HG03342 (cell line): ENCODE results near the gene IL18BP.

Experiments used
- ATAC-seq: cut with Tn5 transposase; IDR thresholded peaks from one replicate; pipeline ENCODE4 v1.9.1; 2021; ENCODE audit warnings: mild to moderate bottlenecking, moderate library complexity; ENCODE audit not compliant: unreplicated experiment

IL18BP gene

DNA sequence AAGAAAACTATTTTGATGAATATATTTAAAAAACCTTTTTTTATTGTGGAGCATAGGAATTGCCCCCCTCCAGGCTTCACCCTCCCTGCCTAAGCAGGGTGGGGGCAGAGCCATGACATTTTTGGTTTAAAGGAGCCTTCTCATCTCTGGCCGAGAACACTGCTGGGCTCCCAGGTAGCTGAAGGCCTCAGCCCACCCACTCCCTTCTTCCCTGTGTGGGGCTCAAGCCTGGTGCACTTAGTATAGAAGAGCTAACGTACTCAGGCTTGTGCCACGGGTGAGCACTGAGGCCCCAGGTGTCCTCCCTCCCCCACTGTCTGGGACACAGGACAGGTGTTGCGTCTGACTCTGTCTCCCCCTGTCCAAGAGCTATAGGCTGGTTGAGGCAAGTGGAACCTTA is 2.2 kb upstream of the IL18BP start:
- no peak for ATAC-seq

DNA sequence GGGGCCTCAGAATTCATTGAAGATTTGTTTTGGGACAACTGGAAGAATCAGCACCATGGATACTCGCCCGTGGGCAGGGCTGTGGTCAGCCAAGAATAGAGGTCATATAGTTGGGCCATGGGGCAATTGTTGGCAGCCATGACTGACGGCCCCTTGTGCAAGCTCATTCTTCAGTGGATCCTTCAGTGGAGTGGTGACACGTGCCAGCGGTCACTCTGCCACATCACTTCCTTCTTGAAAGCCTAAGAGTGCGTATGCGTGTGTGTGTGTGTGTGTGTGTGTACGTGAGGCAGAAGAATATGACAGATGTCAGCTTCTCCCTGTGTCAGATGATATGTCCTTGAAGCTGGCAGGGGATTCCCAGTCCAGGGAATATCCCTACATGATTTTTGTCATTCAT is 1.8 kb upstream of the IL18BP start:
- ATAC-seq, result no peak

DNA sequence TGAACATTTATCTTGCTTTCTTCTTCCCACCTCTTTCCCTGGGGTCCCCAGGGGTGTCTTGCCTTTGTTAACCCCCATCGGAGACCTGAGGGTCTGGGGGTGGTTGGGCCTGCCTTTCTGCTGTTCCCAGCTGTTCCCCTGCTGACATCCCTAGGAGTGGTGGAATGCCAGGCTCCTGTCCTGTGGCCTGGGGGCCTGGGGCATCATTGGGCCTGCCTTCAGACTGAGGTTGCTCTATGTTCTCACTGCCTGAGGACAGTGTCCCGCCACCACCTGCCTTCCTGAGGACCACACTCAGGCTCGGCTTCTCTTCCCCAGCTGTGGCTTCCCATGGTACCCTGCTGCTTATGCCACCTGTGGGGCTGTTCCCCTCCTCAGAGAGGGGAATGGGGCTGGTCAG is 1.1 kb upstream of the IL18BP start:
- no peak for ATAC-seq

DNA sequence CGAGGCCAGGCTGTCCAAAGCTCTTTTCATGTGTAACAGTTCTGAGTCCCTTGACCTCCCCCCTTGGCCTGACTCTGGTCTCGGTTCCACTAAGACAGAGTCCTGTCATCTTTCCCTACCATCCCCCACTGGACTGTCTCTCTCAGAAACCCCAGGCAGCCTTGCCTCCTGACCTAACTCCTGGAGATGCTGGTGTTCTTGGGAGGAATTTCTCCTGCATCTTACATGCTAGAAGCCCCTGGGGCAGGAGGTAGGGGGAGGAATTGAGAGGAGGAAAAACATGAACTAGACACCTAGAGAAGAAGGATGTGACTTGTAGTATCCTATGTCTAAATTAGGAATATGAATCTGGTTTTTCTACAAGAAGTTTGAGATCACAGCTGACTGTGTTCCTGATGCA is 648 bp upstream of the IL18BP start:
- ATAC-seq, result no peak

DNA sequence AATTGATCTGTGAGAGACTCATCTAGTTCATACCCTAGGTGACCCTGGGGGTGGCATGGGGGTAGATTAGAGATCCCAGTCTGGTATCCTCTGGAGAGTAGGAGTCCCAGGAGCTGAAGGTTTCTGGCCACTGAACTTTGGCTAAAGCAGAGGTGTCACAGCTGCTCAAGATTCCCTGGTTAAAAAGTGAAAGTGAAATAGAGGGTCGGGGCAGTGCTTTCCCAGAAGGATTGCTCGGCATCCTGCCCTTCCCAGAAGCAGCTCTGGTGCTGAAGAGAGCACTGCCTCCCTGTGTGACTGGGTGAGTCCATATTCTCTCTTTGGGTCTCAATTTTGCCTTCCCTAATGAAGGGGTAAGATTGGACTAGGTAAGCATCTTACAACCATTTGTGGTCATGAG is 653 bp downstream of the IL18BP start:
- no peak for ATAC-seq

DNA sequence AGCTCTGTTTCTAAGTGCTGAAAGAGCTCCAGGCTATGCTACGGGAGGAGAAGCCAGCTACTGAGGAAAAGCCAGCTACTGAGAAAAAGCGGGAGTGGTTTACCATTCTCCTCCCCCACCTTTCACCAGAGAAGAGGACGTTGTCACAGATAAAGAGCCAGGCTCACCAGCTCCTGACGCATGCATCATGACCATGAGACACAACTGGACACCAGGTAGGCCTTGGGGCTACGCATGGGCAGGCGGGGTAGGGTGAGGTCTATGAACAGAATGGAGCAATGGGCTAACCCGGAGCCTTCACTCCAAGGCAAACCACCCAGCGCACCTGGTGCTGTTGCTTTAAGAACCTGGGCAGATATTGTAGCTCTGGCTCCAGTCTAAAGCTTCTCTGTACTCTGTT is 1.1 kb downstream of the IL18BP start:
- no peak for ATAC-seq

DNA sequence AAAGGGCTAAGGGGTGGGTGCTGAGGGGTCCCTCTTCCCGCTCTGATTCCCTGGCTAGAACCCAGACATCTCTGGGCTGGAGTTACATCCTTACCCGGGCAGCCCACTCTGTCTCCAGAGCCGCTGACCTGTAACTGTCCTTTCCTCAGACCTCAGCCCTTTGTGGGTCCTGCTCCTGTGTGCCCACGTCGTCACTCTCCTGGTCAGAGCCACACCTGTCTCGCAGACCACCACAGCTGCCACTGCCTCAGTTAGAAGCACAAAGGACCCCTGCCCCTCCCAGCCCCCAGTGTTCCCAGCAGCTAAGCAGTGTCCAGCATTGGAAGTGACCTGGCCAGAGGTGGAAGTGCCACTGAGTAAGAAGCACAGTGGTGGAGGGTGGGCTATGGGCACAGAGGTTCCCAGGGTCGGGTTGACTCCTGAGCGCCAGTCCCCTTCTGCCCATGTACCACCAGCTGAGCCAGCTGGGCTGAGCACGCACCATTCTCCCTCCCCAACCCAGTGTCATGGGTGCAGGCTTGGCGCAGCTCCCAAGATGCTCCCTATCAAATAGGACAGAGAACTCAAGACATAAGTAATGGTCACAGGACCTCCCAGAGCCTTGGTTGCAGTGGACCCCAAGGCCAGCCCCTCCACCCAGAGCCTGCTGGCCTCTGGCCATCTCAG is 1.6 kb downstream of the IL18BP start:
- no peak for ATAC-seq

DNA sequence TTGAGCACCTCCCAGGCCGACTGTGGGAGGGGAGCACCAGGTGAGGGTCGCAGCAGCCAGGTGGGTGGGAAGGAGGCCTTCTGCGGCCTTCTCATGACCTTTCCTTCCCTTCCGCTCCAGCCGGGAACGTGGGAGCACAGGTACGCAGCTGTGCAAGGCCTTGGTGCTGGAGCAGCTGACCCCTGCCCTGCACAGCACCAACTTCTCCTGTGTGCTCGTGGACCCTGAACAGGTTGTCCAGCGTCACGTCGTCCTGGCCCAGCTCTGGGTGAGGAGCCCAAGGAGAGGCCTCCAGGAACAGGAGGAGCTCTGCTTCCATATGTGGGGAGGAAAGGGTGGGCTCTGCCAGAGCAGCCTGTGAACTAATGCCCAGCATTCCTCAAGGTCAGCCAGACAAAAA is 2.6 kb downstream of the IL18BP start:
- no peak for ATAC-seq

DNA sequence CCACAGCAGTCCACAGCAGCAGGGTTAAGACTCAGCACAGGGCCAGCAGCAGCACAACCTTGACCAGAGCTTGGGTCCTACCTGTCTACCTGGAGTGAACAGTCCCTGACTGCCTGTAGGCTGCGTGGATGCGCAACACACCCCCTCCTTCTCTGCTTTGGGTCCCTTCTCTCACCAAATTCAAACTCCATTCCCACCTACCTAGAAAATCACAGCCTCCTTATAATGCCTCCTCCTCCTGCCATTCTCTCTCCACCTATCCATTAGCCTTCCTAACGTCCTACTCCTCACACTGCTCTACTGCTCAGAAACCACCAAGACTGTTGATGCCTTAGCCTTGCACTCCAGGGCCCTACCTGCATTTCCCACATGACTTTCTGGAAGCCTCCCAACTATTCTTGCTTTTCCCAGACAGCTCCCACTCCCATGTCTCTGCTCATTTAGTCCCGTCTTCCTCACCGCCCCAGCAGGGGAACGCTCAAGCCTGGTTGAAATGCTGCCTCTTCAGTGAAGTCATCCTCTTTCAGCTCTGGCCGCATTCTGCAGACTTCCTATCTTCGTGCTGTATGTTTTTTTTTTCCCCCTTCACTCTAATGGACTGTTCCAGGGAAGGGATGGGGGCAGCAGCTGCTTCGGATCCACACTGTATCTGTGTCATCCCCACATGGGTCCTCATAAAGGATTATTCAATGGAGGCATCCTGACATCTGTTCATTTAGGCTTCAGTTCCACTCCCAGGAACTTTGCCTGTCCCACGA is 3.3 kb downstream of the IL18BP start:
- ATAC-seq, result no peak

DNA sequence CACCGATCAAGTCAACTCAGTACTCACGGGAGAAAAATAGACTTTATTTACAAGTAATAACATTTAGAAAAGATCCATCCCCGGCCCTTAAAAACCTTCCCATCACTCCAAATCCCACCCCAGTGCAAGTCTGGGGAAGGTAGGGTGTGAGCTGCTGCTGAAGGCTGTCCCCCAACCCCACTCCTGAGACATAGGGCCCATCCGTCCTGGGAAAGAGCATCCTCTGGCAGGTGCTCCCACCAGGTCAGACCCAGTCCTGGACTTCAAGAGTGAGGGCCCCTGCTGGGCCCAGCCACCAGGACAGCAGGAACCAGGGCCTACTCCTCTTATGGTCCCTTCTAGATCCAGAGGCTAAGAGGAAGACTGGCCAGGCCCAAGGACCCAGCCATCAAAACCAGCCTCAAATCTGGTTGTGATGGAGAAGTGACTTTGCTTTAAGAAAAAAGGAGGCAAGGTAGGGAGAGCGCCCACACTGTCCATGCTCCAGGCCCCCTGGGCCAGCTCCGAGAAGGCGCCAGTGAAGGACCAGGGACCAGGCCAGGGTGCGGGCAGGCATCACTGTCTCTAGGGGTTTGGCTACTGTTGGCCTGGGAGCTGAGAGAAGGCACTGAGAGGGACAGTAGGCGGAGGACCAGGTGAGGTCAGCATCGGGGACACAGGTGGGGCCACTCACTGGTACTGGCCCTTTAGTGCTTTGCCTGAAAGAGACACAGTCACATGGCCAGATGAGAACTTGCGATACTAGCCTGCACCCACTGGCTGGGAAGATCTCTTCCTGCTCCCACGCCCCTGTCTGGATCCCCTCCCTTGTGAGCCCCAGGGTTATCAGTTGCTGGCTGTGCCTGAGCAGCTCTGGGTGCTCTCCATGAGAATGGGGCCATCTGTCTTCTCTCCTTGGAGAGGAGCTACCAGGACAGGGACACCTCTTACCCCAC is 4.4 kb downstream of the IL18BP start:
- ATAC-seq, result no peak

DNA sequence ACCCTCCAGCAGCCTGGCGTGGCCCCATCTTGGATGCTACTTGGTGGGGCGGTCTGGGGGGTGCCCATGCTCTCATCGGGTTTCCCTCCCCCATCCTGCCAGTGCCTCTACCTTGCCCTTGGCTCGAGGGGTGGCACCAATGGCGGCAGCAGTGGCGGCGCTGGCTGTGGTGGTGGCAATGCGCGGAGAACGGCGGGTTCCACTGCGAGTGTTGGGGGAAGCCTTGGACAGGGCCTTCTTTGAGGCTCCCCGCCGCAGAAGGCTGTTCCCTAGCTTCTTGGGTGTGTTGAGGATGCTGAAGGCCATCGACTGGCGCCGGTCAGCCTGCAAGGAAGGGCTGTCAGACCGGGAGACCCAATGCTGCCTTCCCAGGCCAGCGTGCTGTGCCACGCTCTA is 5.1 kb downstream of the IL18BP start:
- ATAC-seq, result no peak

DNA sequence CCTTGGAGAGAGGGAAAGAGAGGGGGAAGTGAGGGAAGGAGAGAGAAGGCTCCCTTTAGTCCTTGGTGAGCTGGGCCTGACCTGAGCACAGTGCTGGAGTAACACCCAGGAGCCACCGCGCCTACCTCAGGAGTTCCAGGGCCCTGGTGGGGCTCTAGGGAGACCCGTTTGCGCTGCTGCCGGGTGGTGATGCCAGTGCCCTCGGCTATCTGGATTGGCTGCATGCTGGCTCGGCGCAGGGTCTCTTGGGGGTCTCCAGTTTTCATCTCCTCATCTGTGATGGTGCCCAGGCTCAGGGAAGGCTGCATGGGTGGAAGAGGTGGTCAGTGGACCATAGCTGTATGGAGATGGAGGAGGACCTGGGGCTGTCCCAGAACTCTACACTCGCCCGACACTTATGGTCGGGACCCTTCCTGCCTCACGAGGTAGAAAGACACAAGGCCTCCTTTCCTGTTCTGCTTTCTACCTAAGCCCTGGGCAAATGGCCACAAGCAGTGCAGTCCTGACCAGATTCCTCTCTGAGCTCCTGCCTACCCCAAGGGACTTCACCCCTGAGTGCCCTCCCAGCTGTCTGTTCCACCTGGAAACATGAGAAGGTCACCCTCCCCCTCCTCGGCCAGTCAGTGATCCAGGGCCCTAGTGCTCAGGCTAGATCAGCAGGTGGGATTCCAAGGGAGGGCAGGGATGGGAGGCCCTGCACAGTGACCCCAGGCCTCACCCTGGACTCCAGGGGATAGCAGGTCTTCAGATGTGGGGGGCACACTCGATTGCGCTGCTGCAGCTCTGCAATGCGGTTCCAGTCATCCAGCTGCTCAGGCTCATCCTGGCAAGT is 6.0 kb downstream of the IL18BP start:
- ATAC-seq, result no peak

DNA sequence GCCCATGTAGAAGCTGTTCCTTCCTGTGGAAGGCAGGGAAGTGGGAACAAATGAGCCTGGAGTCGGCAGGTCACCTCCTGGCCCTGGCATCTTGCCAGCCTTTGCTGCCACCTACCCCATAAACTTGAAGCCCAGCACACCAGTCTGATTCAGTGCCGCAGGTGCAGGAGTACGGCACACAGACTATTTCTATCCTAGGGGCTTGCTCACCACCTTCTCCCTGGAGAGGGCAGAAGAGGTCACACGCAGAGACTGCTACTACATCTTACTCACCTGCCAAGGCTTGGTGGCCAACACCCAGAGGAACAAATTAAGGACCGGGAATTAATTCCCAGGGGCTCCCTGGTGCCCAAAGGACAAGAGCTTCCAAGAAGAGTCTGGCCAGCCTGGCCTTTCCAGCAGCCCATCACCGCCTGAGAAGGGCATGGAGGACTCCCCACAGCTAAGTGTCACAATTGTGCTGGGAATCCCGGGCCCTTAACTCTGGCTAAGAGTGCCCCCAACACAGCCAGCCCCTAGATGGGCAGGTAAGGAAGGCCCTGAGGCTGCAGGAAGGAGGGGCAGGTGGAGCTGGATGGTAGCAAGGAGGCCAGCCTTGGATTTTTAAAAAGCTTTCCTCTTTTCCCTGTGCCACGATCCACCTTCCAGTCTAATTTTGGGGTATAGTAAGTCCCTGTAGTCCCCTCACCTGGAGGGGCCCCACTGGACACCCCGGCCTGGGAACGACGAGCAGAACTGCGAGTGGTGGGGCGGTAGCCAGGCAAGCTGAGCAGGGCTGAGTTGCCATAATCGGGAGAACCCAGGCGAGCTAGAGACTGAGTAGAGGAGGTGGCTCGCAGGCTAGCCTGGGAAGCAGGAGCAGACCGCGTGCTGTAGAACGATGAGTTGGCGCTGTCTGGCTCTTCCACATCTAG is 6.9 kb downstream of the IL18BP start:
- ATAC-seq, result no peak

DNA sequence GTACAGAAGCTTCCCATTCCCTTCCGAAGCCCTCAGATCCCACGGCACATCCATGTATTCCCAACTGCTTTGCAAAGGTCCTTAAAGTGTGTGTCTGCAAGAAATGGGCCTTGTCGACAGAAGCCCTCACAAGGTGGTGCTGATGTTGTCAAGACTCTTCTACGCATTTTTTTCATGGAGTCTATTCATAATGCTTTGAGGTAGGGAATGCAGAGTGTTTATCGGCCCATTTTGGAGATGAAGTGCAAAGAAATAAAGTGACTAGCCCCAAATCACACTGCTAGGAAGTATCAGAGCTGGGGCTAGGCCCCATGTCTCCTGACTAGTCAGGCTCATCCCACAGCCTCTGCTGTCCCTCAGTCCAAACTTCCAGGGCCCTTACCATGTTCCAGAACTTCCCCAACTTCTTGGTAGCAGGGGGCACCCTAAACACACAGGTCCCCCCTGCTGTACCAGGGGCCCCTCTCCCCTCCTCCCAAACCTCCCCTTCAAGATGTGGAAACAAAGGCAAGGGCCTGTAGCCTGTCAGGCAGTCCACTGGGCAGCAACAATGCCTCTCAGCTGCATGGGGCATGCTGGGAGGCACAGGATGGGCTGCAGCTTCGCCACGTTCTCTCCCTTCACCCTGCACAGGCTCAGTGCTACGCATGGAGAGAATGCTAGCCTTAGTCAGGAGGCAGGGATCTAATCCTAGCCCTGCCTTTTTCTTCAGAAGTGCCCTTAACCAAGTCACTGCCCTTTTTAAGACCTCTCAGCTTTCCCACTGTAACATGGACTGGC is 7.8 kb downstream of the IL18BP start:
- ATAC-seq, result no peak

DNA sequence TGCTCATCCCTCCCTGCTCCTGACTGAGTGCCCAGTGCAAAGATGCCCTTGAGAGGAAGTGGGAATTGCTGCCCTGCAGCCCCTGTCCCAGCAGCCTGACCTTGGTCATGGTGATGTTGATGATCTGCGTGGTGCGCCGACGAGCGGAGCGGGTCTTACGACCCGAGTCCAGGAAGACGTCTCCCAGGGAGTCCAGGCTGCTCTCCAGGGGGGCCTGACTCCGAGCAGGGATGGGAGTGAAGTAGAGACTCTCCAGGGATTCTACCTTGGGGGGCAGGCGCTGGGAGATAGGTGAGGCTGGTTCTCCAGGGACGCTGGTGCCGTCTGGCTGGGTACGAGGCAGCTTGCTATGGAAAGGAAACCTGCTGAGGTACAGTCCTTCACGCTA is 8.4 kb downstream of the IL18BP start:
- no peak for ATAC-seq

DNA sequence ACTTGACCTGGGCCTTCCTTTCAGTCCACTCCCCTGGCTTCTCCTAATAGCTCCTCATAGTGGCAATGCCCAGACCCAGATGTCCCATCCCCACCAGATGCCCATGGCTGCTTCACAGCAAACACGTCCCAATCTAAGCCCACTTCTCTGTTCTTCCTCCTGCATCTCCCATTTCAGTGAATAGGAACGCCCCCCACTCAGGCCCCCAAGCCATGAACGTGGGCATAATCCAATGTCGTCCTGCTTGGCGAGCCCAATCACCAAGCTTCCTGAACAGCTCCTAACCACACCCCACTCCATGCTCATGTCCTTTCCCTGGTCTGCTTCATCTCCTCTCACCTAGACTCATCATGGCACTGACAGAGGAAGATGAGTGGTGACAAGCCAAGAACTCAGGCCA is 8.9 kb downstream of the IL18BP start:
- ATAC-seq, result no peak

DNA sequence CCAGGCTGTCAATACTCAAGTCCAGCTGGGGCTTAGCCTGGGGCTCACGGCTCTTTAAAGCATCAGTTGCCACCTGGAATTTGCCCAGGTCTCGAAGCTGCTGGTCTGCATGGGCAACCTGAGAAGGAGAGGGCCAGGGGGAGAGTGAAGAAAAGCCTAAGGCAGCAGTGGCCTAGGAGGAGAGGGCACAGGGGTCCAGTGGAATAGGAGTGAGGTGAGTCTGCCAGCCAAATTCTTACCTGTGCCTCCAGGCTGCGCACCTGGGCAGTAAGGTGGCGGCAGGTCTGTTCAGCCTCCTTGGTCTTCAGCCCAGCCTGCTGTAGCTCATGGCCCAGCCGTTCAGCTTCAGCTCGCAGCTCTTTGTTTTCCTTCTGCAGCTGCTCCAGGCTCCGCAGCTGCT is 10.0 kb downstream of the IL18BP start:
- ATAC-seq, result no peak

DNA sequence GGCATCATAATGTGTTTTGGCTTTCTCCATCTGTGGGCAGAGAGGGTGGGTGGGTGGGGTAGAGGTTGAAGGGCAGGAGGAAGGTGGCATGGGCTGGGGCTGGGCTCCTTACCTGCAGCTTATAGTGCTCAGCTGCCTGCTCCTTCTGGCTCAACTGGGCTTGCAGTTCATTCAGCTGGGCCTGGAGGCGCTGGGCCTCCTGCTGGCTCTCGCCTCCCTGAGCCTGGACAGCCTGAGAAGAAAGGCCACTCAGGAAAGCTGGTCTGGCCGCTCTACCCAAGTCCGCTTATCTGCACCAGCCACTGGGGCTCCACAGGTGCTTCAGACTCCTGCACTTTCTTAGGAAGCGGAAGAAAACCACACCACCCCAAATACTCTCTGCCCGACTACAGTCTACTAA is 10.4 kb downstream of the IL18BP start:
- no peak for ATAC-seq
